OCI-LY7 (cell line): ENCODE results near the gene TBX21.

Experiments used
- EZH2phosphoT487 ChIP-seq: fragments of 200-600 bp; sonication (generic); IDR thresholded peaks from 2 replicates; pipeline ENCODE4 v1.6.1; 2018; ENCODE audit warnings: low read depth, borderline replicate concordance, mild to moderate bottlenecking, mixed run types, antibody characterized with exemption, low read length, moderate library complexity, mixed read lengths
- TF ChIP-seq, protein P1 (sequence below): fragments of 200-600 bp; sonication (generic); conservative IDR thresholded peaks from 2 replicates; pipeline ENCODE4 v1.5.1; 2014; ENCODE audit warnings: mild to moderate bottlenecking, antibody characterized with exemption, low read length, moderate library complexity, mixed read lengths

- TF ChIP-seq, protein P1, sequence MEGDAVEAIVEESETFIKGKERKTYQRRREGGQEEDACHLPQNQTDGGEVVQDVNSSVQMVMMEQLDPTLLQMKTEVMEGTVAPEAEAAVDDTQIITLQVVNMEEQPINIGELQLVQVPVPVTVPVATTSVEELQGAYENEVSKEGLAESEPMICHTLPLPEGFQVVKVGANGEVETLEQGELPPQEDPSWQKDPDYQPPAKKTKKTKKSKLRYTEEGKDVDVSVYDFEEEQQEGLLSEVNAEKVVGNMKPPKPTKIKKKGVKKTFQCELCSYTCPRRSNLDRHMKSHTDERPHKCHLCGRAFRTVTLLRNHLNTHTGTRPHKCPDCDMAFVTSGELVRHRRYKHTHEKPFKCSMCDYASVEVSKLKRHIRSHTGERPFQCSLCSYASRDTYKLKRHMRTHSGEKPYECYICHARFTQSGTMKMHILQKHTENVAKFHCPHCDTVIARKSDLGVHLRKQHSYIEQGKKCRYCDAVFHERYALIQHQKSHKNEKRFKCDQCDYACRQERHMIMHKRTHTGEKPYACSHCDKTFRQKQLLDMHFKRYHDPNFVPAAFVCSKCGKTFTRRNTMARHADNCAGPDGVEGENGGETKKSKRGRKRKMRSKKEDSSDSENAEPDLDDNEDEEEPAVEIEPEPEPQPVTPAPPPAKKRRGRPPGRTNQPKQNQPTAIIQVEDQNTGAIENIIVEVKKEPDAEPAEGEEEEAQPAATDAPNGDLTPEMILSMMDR = no peak
- TF ChIP-seq EZH2phosphoT487 = no peak
Measured at GRCh38 chr17:47711366-47712099, 21.5 kb upstream of the TBX21 start.
